OCI-LY1 (cell line): Measurements from ENCODE around the gene SAMD13.
"Not testable (repeated sequence)": the region's sequence is repeated elsewhere in the genome, so short reads cannot be mapped to it uniquely, and the experiment has no call there.

ENCODE experiments used
- EZH2 ChIP-seq: fragments of 200-600 bp; sonication (generic), shearing (Covaris generic); IDR thresholded peaks from 2 replicates; pipeline ENCODE4 v1.8.0; 2017; ENCODE audit warnings: borderline replicate concordance, mixed run types, mild to moderate bottlenecking, antibody characterized with exemption, low read length, moderate library complexity, mixed read lengths
- TF ChIP-seq, protein P1 (sequence below): fragments of 200-600 bp; sonication (generic), shearing (Covaris generic); IDR thresholded peaks from 2 replicates; pipeline ENCODE4 v1.5.1; 2017; ENCODE audit warnings: mild to moderate bottlenecking, antibody characterized with exemption, low read length, moderate library complexity, mixed read lengths

DNA sequence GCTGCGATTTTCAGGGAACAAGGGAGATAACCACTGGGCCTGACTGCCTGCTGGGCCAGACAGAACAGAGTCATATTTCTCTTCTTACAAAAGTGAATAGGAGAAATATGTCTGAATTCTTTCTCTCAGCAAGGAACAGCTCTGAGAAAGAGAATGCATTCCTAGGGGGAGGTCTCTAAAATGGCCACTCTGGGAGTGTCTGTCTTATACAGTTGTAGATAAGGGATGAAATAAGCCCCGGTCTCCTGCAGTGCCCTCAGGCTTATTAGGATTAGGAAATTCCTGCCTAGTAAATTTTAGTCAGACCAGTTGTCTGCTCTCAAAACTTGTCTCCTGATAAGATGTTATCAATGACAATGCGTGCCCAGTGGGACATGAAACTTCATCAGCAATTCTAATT, 14.1 kb upstream of the SAMD13 start:
- TF ChIP-seq, protein P1, sequence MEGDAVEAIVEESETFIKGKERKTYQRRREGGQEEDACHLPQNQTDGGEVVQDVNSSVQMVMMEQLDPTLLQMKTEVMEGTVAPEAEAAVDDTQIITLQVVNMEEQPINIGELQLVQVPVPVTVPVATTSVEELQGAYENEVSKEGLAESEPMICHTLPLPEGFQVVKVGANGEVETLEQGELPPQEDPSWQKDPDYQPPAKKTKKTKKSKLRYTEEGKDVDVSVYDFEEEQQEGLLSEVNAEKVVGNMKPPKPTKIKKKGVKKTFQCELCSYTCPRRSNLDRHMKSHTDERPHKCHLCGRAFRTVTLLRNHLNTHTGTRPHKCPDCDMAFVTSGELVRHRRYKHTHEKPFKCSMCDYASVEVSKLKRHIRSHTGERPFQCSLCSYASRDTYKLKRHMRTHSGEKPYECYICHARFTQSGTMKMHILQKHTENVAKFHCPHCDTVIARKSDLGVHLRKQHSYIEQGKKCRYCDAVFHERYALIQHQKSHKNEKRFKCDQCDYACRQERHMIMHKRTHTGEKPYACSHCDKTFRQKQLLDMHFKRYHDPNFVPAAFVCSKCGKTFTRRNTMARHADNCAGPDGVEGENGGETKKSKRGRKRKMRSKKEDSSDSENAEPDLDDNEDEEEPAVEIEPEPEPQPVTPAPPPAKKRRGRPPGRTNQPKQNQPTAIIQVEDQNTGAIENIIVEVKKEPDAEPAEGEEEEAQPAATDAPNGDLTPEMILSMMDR = not testable (repeated sequence)
- not testable (repeated sequence) for TF ChIP-seq EZH2
